ENCODE measurements around the gene MAGEA9.
"Not testable (repeated sequence)": the region's sequence is repeated elsewhere in the genome, so short reads cannot be mapped to it uniquely, and the experiment has no call there.

The MAGEA9 gene

GRCh38 chrX:149807747-149808458 is 26.2 kb downstream of the MAGEA9 start:
- DNase-seq (ENCODE audit: low read depth, low spot score): no peak

- DNase-seq (ENCODE audit: low read depth, low spot score): no peak
These were observed 36.9 kb downstream of the MAGEA9 start for GRCh38 chrX:149818652-149819051.

GRCh38 chrX:149819371-149819770 is 37.6 kb downstream of the MAGEA9 start:
- no peak for DNase-seq (ENCODE audit: low read depth, low spot score)

GRCh38 chrX:149825424-149825823 is 43.7 kb downstream of the MAGEA9 start:
- peak; percentile 36 for DNase-seq (ENCODE audit: low read depth, low spot score)

GRCh38 chrX:149827254-149827653 is 45.5 kb downstream of the MAGEA9 start:
- no peak for DNase-seq (ENCODE audit: low read depth, low spot score)

- DNase-seq (ENCODE audit: low read depth, low spot score): peak; percentile 74
These were observed 48.0 kb downstream of the MAGEA9 start for GRCh38 chrX:149829751-149830191.

GRCh38 chrX:149830192-149830873 is 48.6 kb downstream of the MAGEA9 start:
- peak; percentile 62 for DNase-seq (ENCODE audit: low read depth, low spot score)

GRCh38 chrX:149831473-149831872 is 49.7 kb downstream of the MAGEA9 start:
- DNase-seq (ENCODE audit: low read depth, low spot score): no peak

- not testable (repeated sequence) for DNase-seq (ENCODE audit: low read depth, low spot score)
These were observed 55.0 kb downstream of the MAGEA9 start for GRCh38 chrX:149836728-149837127.

GRCh38 chrX:149837167-149837566 is 55.4 kb downstream of the MAGEA9 start:
- DNase-seq (ENCODE audit: low read depth, low spot score): no peak
